Measurements from ENCODE around the gene BFSP1. TPM values are rescaled to one million over a fixed set of nuclear protein-coding genes. Genes with fewer than 3 reads are reported as not detected.

The BFSP1 gene
- total and polyA plus RNA-seq, 4 donors: 1.8 to 3.1 (median 2.4) TPM

- no CpG with 5 or more reads among the region's 1 CpG for WGBS (ENCODE audit: insufficient coverage)
- Histone ChIP-seq H3K27ac (ENCODE audit: low read depth, low read length) (no peak overlapping the region), H3K36me3 (ENCODE audit: control insufficient read depth, insufficient read depth, low read length) (peaks cover 12% of the 10 kb centered on the region), H3K4me3 (ENCODE audit: low read depth, low read length) (no peak overlapping the region), H3K9me3 (ENCODE audit: control insufficient read depth, insufficient read depth, low read length) (no peaks in the 10 kb centered on the region), H3K4me1 (ENCODE audit: control insufficient read depth, insufficient read depth, low read length) (no peaks in the 10 kb centered on the region), H3K27me3 (ENCODE audit: control insufficient read depth, insufficient read depth, low read length) (no peaks in the 10 kb centered on the region)
- no peak for DNase-seq (ENCODE audit: low read depth in 4 of 6, low spot score in 6 of 6)
Measured at GRCh38 chr20:17463711-17464110, 67.5 kb downstream of the BFSP1 start.

- no peak for DNase-seq (ENCODE audit: low read depth in 4 of 6, low spot score in 6 of 6)
- Histone ChIP-seq H3K4me3 (ENCODE audit: low read depth, low read length) (no peak overlapping the region), H3K27me3 (ENCODE audit: control insufficient read depth, insufficient read depth, low read length) (no peaks in the 10 kb centered on the region), H3K4me1 (ENCODE audit: control insufficient read depth, insufficient read depth, low read length) (peaks cover 4% of the 10 kb centered on the region), H3K9me3 (ENCODE audit: control insufficient read depth, insufficient read depth, low read length) (no peaks in the 10 kb centered on the region), H3K27ac (ENCODE audit: low read depth, low read length) (no peak overlapping the region), H3K36me3 (ENCODE audit: control insufficient read depth, insufficient read depth, low read length) (peaks cover 6% of the 10 kb centered on the region)
- WGBS (ENCODE audit: insufficient coverage): no CpG with 5 or more reads among the region's 3 CpGs
Measured at GRCh38 chr20:17461941-17462340, 69.2 kb downstream of the BFSP1 start.

- H3K27ac ChIP-seq (ENCODE audit: low read depth, low read length): no peak overlapping the region
- DNase-seq (ENCODE audit: low read depth in 4 of 6, low spot score in 6 of 6): no peak
- H3K36me3 ChIP-seq (ENCODE audit: control insufficient read depth, insufficient read depth, low read length): peaks cover under 1% of the 10 kb centered on the region
- H3K4me3 ChIP-seq (ENCODE audit: low read depth, low read length): no peak overlapping the region
- no peaks in the 10 kb centered on the region for H3K9me3 ChIP-seq (ENCODE audit: control insufficient read depth, insufficient read depth, low read length)
- peaks cover 4% of the 10 kb centered on the region for H3K4me1 ChIP-seq (ENCODE audit: control insufficient read depth, insufficient read depth, low read length)
- H3K27me3 ChIP-seq (ENCODE audit: control insufficient read depth, insufficient read depth, low read length): no peaks in the 10 kb centered on the region
- 100% methylated on average over 1 of the region's 2 CpGs for WGBS (ENCODE audit: insufficient coverage)
Measured at GRCh38 chr20:17460119-17460518, 71.1 kb downstream of the BFSP1 start.

GRCh38 chr20:17457588-17458190 lies 73.5 kb downstream of the BFSP1 start:
- no peak for DNase-seq (ENCODE audit: low read depth in 4 of 6, low spot score in 6 of 6)
- no peak overlapping the region for H3K4me3 ChIP-seq (ENCODE audit: low read depth, low read length)
- no peaks in the 10 kb centered on the region for H3K9me3 ChIP-seq (ENCODE audit: control insufficient read depth, insufficient read depth, low read length)
- H3K27me3 ChIP-seq (ENCODE audit: control insufficient read depth, insufficient read depth, low read length): no peaks in the 10 kb centered on the region
- 73% methylated on average over 2 of the region's 6 CpGs for WGBS (ENCODE audit: insufficient coverage)
- no peak overlapping the region for H3K27ac ChIP-seq (ENCODE audit: low read depth, low read length)
- H3K36me3 ChIP-seq (ENCODE audit: control insufficient read depth, insufficient read depth, low read length): peaks cover 6% of the 10 kb centered on the region
- peaks cover 4% of the 10 kb centered on the region for H3K4me1 ChIP-seq (ENCODE audit: control insufficient read depth, insufficient read depth, low read length)

- peaks cover 4% of the 10 kb centered on the region for H3K4me1 ChIP-seq (ENCODE audit: control insufficient read depth, insufficient read depth, low read length)
- WGBS (ENCODE audit: insufficient coverage): no CpG with 5 or more reads among the region's 1 CpG
- no peaks in the 10 kb centered on the region for H3K9me3 ChIP-seq (ENCODE audit: control insufficient read depth, insufficient read depth, low read length)
- H3K4me3 ChIP-seq (ENCODE audit: low read depth, low read length): no peak overlapping the region
- DNase-seq (ENCODE audit: low read depth in 4 of 6, low spot score in 6 of 6): peak in 5 of 6 donors; percentile 22 to 90 (median 43)
- no peaks in the 10 kb centered on the region for H3K27me3 ChIP-seq (ENCODE audit: control insufficient read depth, insufficient read depth, low read length)
- no peak overlapping the region for H3K27ac ChIP-seq (ENCODE audit: low read depth, low read length)
- peaks cover 6% of the 10 kb centered on the region for H3K36me3 ChIP-seq (ENCODE audit: control insufficient read depth, insufficient read depth, low read length)
Measured at GRCh38 chr20:17457079-17457478, 74.1 kb downstream of the BFSP1 start.

- Histone ChIP-seq H3K4me3 (ENCODE audit: low read depth, low read length) (no peak overlapping the region), H3K9me3 (ENCODE audit: control insufficient read depth, insufficient read depth, low read length) (no peaks in the 10 kb centered on the region), H3K27me3 (ENCODE audit: control insufficient read depth, insufficient read depth, low read length) (no peaks in the 10 kb centered on the region), H3K4me1 (ENCODE audit: control insufficient read depth, insufficient read depth, low read length) (peaks cover 4% of the 10 kb centered on the region), H3K36me3 (ENCODE audit: control insufficient read depth, insufficient read depth, low read length) (peaks cover 6% of the 10 kb centered on the region), H3K27ac (ENCODE audit: low read depth, low read length) (no peak overlapping the region)
- no peak for DNase-seq (ENCODE audit: low read depth in 4 of 6, low spot score in 6 of 6)
- WGBS (ENCODE audit: insufficient coverage): 69% methylated on average over 6 of the region's 8 CpGs
Measured at GRCh38 chr20:17456279-17456678, 74.9 kb downstream of the BFSP1 start.

- Histone ChIP-seq H3K27ac (ENCODE audit: low read depth, low read length) (no peak overlapping the region), H3K27me3 (ENCODE audit: control insufficient read depth, insufficient read depth, low read length) (no peaks in the 10 kb centered on the region), H3K36me3 (ENCODE audit: control insufficient read depth, insufficient read depth, low read length) (peaks cover 6% of the 10 kb centered on the region), H3K4me3 (ENCODE audit: low read depth, low read length) (no peak overlapping the region), H3K9me3 (ENCODE audit: control insufficient read depth, insufficient read depth, low read length) (no peaks in the 10 kb centered on the region), H3K4me1 (ENCODE audit: control insufficient read depth, insufficient read depth, low read length) (peaks cover 4% of the 10 kb centered on the region)
- no peak for DNase-seq (ENCODE audit: low read depth in 4 of 6, low spot score in 6 of 6)
- WGBS (ENCODE audit: insufficient coverage): 91% methylated on average over 22 of the region's 22 CpGs
Measured at GRCh38 chr20:17453592-17453991, 77.6 kb downstream of the BFSP1 start.

GRCh38 chr20:17452441-17452840 lies 78.7 kb downstream of the BFSP1 start:
- no peak for DNase-seq (ENCODE audit: low read depth in 4 of 6, low spot score in 6 of 6)
- Histone ChIP-seq H3K4me1 (ENCODE audit: control insufficient read depth, insufficient read depth, low read length) (peaks cover under 1% of the 10 kb centered on the region), H3K27me3 (ENCODE audit: control insufficient read depth, insufficient read depth, low read length) (no peaks in the 10 kb centered on the region), H3K36me3 (ENCODE audit: control insufficient read depth, insufficient read depth, low read length) (peaks cover 6% of the 10 kb centered on the region), H3K4me3 (ENCODE audit: low read depth, low read length) (no peak overlapping the region), H3K9me3 (ENCODE audit: control insufficient read depth, insufficient read depth, low read length) (no peaks in the 10 kb centered on the region), H3K27ac (ENCODE audit: low read depth, low read length) (no peak overlapping the region)
- 80% methylated on average over 1 of the region's 3 CpGs for WGBS (ENCODE audit: insufficient coverage)

- Histone ChIP-seq H3K4me3 (ENCODE audit: low read depth, low read length) (no peak overlapping the region), H3K27ac (ENCODE audit: low read depth, low read length) (no peak overlapping the region), H3K4me1 (ENCODE audit: control insufficient read depth, insufficient read depth, low read length) (peaks cover 9% of the 10 kb centered on the region), H3K9me3 (ENCODE audit: control insufficient read depth, insufficient read depth, low read length) (no peaks in the 10 kb centered on the region), H3K27me3 (ENCODE audit: control insufficient read depth, insufficient read depth, low read length) (peaks cover 2% of the 10 kb centered on the region), H3K36me3 (ENCODE audit: control insufficient read depth, insufficient read depth, low read length) (peaks cover 6% of the 10 kb centered on the region)
- DNase-seq (ENCODE audit: low read depth in 4 of 6, low spot score in 6 of 6): no peak
- 67% methylated on average over 2 of the region's 2 CpGs for WGBS (ENCODE audit: insufficient coverage)
Measured at GRCh38 chr20:17449031-17449430, 82.1 kb downstream of the BFSP1 start.

- Histone ChIP-seq H3K4me3 (ENCODE audit: low read depth, low read length) (no peak overlapping the region), H3K4me1 (ENCODE audit: control insufficient read depth, insufficient read depth, low read length) (peaks cover 9% of the 10 kb centered on the region), H3K27me3 (ENCODE audit: control insufficient read depth, insufficient read depth, low read length) (peaks cover 2% of the 10 kb centered on the region), H3K9me3 (ENCODE audit: control insufficient read depth, insufficient read depth, low read length) (no peaks in the 10 kb centered on the region), H3K27ac (ENCODE audit: low read depth, low read length) (no peak overlapping the region), H3K36me3 (ENCODE audit: control insufficient read depth, insufficient read depth, low read length) (no peaks in the 10 kb centered on the region)
- WGBS (ENCODE audit: insufficient coverage): no CpG with 5 or more reads among the region's 2 CpGs
- no peak for DNase-seq (ENCODE audit: low read depth in 4 of 6, low spot score in 6 of 6)
Measured at GRCh38 chr20:17448071-17448470, 83.1 kb downstream of the BFSP1 start.

All from spinal cord (tissue), 10 donors.